HepG2 (cell line): ENCODE data around the gene CCT5. TPM values are rescaled to one million over a fixed set of nuclear protein-coding genes. Genes with fewer than 3 reads are reported as not detected.

Source experiments
- ARNT2 ChIP-seq: sonication (generic); formaldehyde crosslinking; IDR thresholded peaks from 2 replicates; pipeline ENCODE4 v1.8.0; 2022; ENCODE audit warnings: mild to moderate bottlenecking, low read depth, missing genetic modification reagents, moderate library complexity
- CAMTA2 ChIP-seq: sonication (generic); formaldehyde crosslinking; IDR thresholded peaks from 2 replicates; pipeline ENCODE4 v1.4.0; 2020; ENCODE audit warnings: mild to moderate bottlenecking, missing genetic modification reagents, borderline replicate concordance
- HMG20A ChIP-seq: IDR thresholded peaks from 2 replicates; pipeline ENCODE4 v1.6.1; 2016; ENCODE audit warnings: borderline replicate concordance
- HMGXB4 ChIP-seq, 2 experiments: sonication (generic) in 1 of 2; formaldehyde crosslinking in 1 of 2; IDR thresholded peaks; 2 replicates each; pipeline versions ENCODE4 v1.4.0 to v1.6.1; 2018 to 2020; ENCODE audit warnings: missing genetic modification reagents in 2 of 2, borderline replicate concordance in 1 of 2, low read depth in 1 of 2, mild to moderate bottlenecking in 1 of 2, missing biosample characterization in 1 of 2
- MTF2 ChIP-seq: sonication (generic); formaldehyde crosslinking; IDR thresholded peaks from 2 replicates; pipeline ENCODE4 v1.5.0; 2020; ENCODE audit warnings: missing genetic modification reagents, borderline replicate concordance
- NFAT5 ChIP-seq: sonication (generic); formaldehyde crosslinking; IDR thresholded peaks from 2 replicates; pipeline ENCODE4 v1.4.0; 2020; ENCODE audit warnings: missing genetic modification reagents
- NFE2L2 ChIP-seq: fragments of 150-350 bp; IDR thresholded peaks from 2 replicates; pipeline ENCODE4 v1.6.1; 2014; ENCODE audit warnings: low read length
- NFYB ChIP-seq: sonication (generic); formaldehyde crosslinking; IDR thresholded peaks from 2 replicates; pipeline ENCODE4 v1.4.0; 2020; ENCODE audit warnings: missing genetic modification reagents
- PLRG1 ChIP-seq: fragments of 450-650 bp; conservative IDR thresholded peaks from 2 replicates; pipeline ENCODE4 v1.6.1; 2016
- PLSCR1 ChIP-seq: sonication (generic); formaldehyde crosslinking; IDR thresholded peaks from 2 replicates; pipeline ENCODE4 v1.5.0; 2020; ENCODE audit warnings: missing genetic modification reagents, mild to moderate bottlenecking, borderline replicate concordance
- SP4 ChIP-seq: sonication (generic); formaldehyde crosslinking; IDR thresholded peaks from 2 replicates; pipeline ENCODE4 v1.8.1; 2023; ENCODE audit warnings: mild to moderate bottlenecking, missing genetic modification reagents
- ZBTB7B ChIP-seq: sonication (generic); formaldehyde crosslinking; IDR thresholded peaks from 2 replicates; pipeline ENCODE4 v1.4.0; 2020; ENCODE audit warnings: missing genetic modification reagents
- ZNF766 ChIP-seq: sonication (generic); formaldehyde crosslinking; IDR thresholded peaks from 2 replicates; pipeline ENCODE4 v1.5.0; 2020; ENCODE audit warnings: missing genetic modification reagents, borderline replicate concordance
- ZNF790 ChIP-seq: sonication (generic); formaldehyde crosslinking; IDR thresholded peaks from 2 replicates; pipeline ENCODE4 v1.8.0; 2022; ENCODE audit warnings: missing genetic modification reagents, mild to moderate bottlenecking, borderline replicate concordance
- polyA plus RNA-seq, 8 experiments: library from polyadenylated mRNA; depleted of rRNA in 3 of 8; stranded (reverse) in 7 of 8; unstranded in 1 of 8; fragments of >200 nt; fragmentation: Illumina TruSeq in 4 of 8; extraction: Trizol in 4 of 8; gene quantifications; 2 replicates each; pipeline versions ENCODE4 v1.2.1 to v1.2.3, GENCODE V29; 2011 to 2016; ENCODE audit warnings: low read depth in 4 of 8, missing spikeins in 1 of 8, mixed read lengths in 1 of 8; ENCODE audit not compliant: insufficient read depth in 1 of 8
- total RNA-seq, 5 experiments: library from RNA; depleted of rRNA; stranded (reverse); fragments of >200 nt; fragmentation: Illumina TruSeq; extraction: Trizol; gene quantifications; 2 replicates each; pipeline ENCODE4 v1.2.3, GENCODE V29; 2016; ENCODE audit warnings: low read depth in 1 of 5
- TF ChIP-seq, protein P1 (sequence below): sonication (generic); formaldehyde crosslinking; conservative IDR thresholded peaks from 2 replicates; pipeline ENCODE4 v1.8.0; 2022; ENCODE audit warnings: missing genetic modification reagents

Gene CCT5
- total and polyA plus RNA-seq, 2 of the 13 experiments (the other 11 are each of a cell fraction or from before 2014, with no cell fraction given): 319 to 708 TPM

DNA sequence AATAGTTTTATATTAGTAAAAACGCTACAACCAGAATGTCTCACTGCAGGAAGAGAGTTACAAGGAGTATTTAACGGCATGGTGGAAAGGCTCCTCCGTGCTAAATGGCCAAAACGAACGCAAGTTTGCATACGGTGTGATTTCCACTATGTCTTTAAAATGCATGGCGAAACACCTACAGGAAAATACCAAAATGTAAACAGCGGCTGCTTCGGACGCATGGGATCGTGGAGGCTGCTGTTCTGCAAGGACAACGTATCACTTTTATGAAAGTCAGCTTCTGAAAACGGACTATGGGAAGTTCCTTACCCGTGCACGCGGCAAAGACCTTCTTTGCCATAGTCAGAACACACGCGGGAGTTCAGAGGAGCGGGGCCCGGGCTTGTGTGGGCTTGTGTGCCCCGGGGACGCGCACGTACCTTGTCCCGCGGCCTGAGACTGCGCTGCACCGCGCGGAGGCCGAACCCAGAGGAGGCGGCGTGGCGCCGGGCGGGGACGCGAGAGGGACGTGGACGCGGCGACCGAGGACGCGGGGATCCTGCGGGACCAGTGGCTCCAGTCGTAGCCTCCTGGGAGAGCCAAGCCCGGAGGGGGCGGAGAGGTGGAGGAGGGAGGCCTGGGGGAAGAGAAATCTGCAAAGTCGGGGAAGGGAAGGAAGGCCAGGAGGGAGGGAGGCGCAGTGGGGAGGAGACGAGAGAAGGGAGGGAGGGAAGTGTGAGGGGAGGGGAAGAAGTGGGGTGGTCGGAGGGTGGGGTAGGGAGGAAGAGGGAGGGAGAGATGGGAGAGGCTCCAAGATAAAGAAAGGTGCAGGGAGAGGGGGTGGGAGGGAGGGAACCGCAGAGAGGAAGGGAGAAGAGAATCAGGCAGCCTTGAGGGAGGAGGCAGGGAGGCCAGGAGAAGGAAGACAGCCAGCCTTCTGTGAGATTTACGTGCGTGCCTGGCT is 57.4 kb downstream of the CCT5 start, which contains the start of gene CMBL (continued):
- TF ChIP-seq HMGXB4 (CRISPR knock-in tag; IDR thresholded peaks at IDR 0.05; ENCODE audit: borderline replicate concordance in 1 of 2, low read depth in 1 of 2) (peak; percentile 55 to 85; a peak in 3 of 4 replicates), MTF2 (CRISPR knock-in tag) (no peak), CAMTA2 (CRISPR knock-in tag) (no peak), SP4 (CRISPR knock-in tag) (0 out of 2 replicates have a peak, but pooled peaks have one; percentile 44), ZBTB7B (CRISPR knock-in tag) (0 out of 2 replicates have a peak, but pooled peaks have one; percentile 49), NFAT5 (peak; percentile 72; the same call in 1 of the 2 replicates), PLRG1 (no peak), ZNF766 (no peak), PLSCR1 (CRISPR knock-in tag) (no peak), HMG20A (CRISPR knock-in tag) (no peak), ARNT2 (CRISPR knock-in tag) (peak; percentile 26; the same call in 1 of the 2 replicates), NFE2L2 (no peak), ZNF790 (peak; percentile 79; the same call in 1 of the 2 replicates), NFYB (CRISPR knock-in tag) (no peak)
- TF ChIP-seq, protein P1, sequence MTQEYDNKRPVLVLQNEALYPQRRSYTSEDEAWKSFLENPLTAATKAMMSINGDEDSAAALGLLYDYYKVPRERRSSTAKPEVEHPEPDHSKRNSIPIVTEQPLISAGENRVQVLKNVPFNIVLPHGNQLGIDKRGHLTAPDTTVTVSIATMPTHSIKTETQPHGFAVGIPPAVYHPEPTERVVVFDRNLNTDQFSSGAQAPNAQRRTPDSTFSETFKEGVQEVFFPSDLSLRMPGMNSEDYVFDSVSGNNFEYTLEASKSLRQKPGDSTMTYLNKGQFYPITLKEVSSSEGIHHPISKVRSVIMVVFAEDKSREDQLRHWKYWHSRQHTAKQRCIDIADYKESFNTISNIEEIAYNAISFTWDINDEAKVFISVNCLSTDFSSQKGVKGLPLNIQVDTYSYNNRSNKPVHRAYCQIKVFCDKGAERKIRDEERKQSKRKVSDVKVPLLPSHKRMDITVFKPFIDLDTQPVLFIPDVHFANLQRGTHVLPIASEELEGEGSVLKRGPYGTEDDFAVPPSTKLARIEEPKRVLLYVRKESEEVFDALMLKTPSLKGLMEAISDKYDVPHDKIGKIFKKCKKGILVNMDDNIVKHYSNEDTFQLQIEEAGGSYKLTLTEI: no peak
